HepG2 (cell line): ENCODE data around the gene CUEDC2. TPM values are rescaled to one million over a fixed set of nuclear protein-coding genes. Genes with fewer than 3 reads are reported as not detected.

Experiments used
- ADNP ChIP-seq: sonication (generic); formaldehyde crosslinking; IDR thresholded peaks from 2 replicates; pipeline ENCODE4 v1.4.0; 2020; ENCODE audit warnings: missing genetic modification reagents
- ATF1 ChIP-seq: IDR thresholded peaks from 2 replicates; pipeline ENCODE4 v1.6.1; 2016; ENCODE audit warnings: mild to moderate bottlenecking, control low read depth
- EHMT2 ChIP-seq: fragments of 200-600 bp; sonication (generic); IDR thresholded peaks from 2 replicates; pipeline ENCODE4 v1.7.0; 2017; ENCODE audit warnings: antibody characterized with exemption, low read depth, low read length, borderline replicate concordance
- GATA4 ChIP-seq: sonication (generic); IDR thresholded peaks from 2 replicates; pipeline ENCODE4 v1.6.1; 2016; ENCODE audit warnings: antibody characterized with exemption, low read depth, borderline replicate concordance
- HCFC1 ChIP-seq: fragments of 150-350 bp; IDR thresholded peaks from 2 replicates; pipeline ENCODE4 v1.6.1; 2014; ENCODE audit warnings: low read depth, low read length
- JUND ChIP-seq: sonication (generic); formaldehyde crosslinking; IDR thresholded peaks from 2 replicates; pipeline ENCODE4 v1.8.0; 2022; ENCODE audit warnings: mild to moderate bottlenecking, missing genetic modification reagents
- KLF9 ChIP-seq: IDR thresholded peaks from 2 replicates; pipeline ENCODE4 v1.6.1; 2016; ENCODE audit warnings: low read depth
- RXRA ChIP-seq: sonication (generic); formaldehyde crosslinking; IDR thresholded peaks from 2 replicates; pipeline ENCODE4 v1.5.1; 2020; ENCODE audit warnings: missing genetic modification reagents
- SIN3B ChIP-seq: fragments of 150-350 bp; IDR thresholded peaks from 2 replicates; pipeline ENCODE4 v1.6.1; 2014; ENCODE audit warnings: low read length
- SMAD1 ChIP-seq: sonication (generic); formaldehyde crosslinking; IDR thresholded peaks from 2 replicates; pipeline ENCODE4 v1.4.0; 2020; ENCODE audit warnings: missing genetic modification reagents, low read depth, mild to moderate bottlenecking, borderline replicate concordance
- SP140L ChIP-seq: sonication (generic); formaldehyde crosslinking; IDR thresholded peaks from 2 replicates; pipeline ENCODE4 v1.4.0; 2020; ENCODE audit warnings: missing genetic modification reagents, borderline replicate concordance
- THAP11 ChIP-seq: IDR thresholded peaks from 2 replicates; pipeline ENCODE4 v1.6.1; 2016; ENCODE audit warnings: missing biosample characterization, missing genetic modification reagents
- TMF1 ChIP-seq: sonication (generic); formaldehyde crosslinking; IDR thresholded peaks from 2 replicates; pipeline ENCODE4 v1.8.1; 2022; ENCODE audit warnings: low read depth, missing genetic modification reagents
- YEATS4 ChIP-seq: sonication (generic); formaldehyde crosslinking; IDR thresholded peaks from 2 replicates; pipeline ENCODE4 v1.4.0; 2020; ENCODE audit warnings: missing genetic modification reagents, borderline replicate concordance
- ZBTB1 ChIP-seq: sonication (generic); formaldehyde crosslinking; IDR thresholded peaks from 2 replicates; pipeline ENCODE4 v1.4.0; 2020; ENCODE audit warnings: missing genetic modification reagents, borderline replicate concordance
- ZNF230 ChIP-seq: sonication (generic); formaldehyde crosslinking; IDR thresholded peaks from 2 replicates; pipeline ENCODE4 v1.4.0; 2020; ENCODE audit warnings: mild to moderate bottlenecking, missing genetic modification reagents
- ZSCAN21 ChIP-seq: sonication (generic); formaldehyde crosslinking; IDR thresholded peaks from 2 replicates; pipeline ENCODE4 v1.8.0; 2022; ENCODE audit warnings: mild to moderate bottlenecking, missing genetic modification reagents, moderate library complexity, borderline replicate concordance
- polyA plus RNA-seq, 8 experiments: library from polyadenylated mRNA; depleted of rRNA in 3 of 8; stranded (reverse) in 7 of 8; unstranded in 1 of 8; fragments of >200 nt; fragmentation: Illumina TruSeq in 4 of 8; extraction: Trizol in 4 of 8; gene quantifications; 2 replicates each; pipeline versions ENCODE4 v1.2.1 to v1.2.3, GENCODE V29; 2011 to 2016; ENCODE audit warnings: low read depth in 4 of 8, missing spikeins in 1 of 8, mixed read lengths in 1 of 8; ENCODE audit not compliant: insufficient read depth in 1 of 8
- total RNA-seq, 5 experiments: library from RNA; depleted of rRNA; stranded (reverse); fragments of >200 nt; fragmentation: Illumina TruSeq; extraction: Trizol; gene quantifications; 2 replicates each; pipeline ENCODE4 v1.2.3, GENCODE V29; 2016; ENCODE audit warnings: low read depth in 1 of 5
- TF ChIP-seq, protein P1 (sequence below): sonication (generic); formaldehyde crosslinking; IDR thresholded peaks from 2 replicates; pipeline ENCODE4 v1.4.0; 2020; ENCODE audit warnings: missing genetic modification reagents
- TF ChIP-seq, protein P2 (sequence below): sonication (generic); formaldehyde crosslinking; conservative IDR thresholded peaks from 2 replicates; pipeline ENCODE4 v1.8.0; 2022; ENCODE audit warnings: missing genetic modification reagents
- TF ChIP-seq, protein P3 (sequence below): sonication (generic); formaldehyde crosslinking; IDR thresholded peaks from 2 replicates; pipeline ENCODE4 v1.4.0; 2020; ENCODE audit warnings: missing genetic modification reagents, mild to moderate bottlenecking, borderline replicate concordance
- TF ChIP-seq, protein P4 (sequence below): sonication (generic); formaldehyde crosslinking; IDR thresholded peaks from 2 replicates; pipeline ENCODE4 v1.8.1; 2023; ENCODE audit warnings: mild to moderate bottlenecking, missing genetic modification reagents, borderline replicate concordance
- TF ChIP-seq, protein P5 (sequence below): sonication (generic); formaldehyde crosslinking; conservative IDR thresholded peaks from 2 replicates; pipeline ENCODE4 v1.4.0; 2020; ENCODE audit warnings: missing genetic modification reagents

Gene CUEDC2
- total and polyA plus RNA-seq, 2 of the 13 experiments (the other 11 are each of a cell fraction or from before 2014, with no cell fraction given), result 13.1 to 18.4 TPM

DNA sequence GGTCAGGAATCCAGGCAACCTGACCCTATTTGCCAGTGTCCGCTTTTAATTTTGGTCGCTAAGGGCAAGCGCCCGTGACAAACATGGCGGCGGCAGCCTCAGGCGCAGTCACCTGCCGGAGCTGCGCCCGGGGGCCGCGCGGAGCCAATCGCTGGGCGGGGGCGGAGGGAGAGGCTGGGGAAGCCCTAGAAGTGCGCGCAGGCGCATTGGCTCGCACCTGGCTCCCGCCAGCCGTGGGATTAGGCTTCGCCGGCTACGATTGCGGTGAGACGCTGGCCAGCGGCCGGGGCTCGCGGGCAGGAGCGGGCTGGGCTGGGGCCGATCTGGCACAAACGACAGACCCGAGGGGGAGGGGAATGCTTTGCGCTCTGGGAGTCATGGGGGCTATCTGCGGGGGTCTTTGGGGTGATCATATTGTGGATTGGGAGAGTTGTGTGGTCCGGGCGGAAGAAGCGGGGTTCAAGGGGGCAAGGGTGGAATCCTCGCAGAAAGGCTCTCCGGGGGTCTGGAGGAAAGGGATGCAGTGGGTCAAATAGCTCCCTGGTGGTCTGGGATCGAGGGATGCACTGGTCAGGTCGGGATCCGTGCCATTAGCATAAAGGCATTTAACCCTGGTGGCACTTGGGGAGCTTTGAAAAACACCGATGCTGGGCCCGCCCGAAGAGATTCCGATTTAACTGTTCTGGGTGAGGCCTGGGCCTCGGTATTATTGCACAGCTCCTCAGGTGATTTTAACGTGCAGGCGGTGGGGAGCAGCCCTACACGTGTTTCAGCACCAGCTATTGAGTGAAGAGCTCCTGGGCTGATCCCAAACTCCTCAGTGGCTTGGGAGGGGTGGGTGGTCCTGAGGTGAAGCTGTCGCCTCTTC is 29.0 kb upstream of the CUEDC2 start (continued):
- TF ChIP-seq, protein P1, sequence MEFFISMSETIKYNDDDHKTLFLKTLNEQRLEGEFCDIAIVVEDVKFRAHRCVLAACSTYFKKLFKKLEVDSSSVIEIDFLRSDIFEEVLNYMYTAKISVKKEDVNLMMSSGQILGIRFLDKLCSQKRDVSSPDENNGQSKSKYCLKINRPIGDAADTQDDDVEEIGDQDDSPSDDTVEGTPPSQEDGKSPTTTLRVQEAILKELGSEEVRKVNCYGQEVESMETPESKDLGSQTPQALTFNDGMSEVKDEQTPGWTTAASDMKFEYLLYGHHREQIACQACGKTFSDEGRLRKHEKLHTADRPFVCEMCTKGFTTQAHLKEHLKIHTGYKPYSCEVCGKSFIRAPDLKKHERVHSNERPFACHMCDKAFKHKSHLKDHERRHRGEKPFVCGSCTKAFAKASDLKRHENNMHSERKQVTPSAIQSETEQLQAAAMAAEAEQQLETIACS, result peak; percentile 77
- TF ChIP-seq, protein P2, sequence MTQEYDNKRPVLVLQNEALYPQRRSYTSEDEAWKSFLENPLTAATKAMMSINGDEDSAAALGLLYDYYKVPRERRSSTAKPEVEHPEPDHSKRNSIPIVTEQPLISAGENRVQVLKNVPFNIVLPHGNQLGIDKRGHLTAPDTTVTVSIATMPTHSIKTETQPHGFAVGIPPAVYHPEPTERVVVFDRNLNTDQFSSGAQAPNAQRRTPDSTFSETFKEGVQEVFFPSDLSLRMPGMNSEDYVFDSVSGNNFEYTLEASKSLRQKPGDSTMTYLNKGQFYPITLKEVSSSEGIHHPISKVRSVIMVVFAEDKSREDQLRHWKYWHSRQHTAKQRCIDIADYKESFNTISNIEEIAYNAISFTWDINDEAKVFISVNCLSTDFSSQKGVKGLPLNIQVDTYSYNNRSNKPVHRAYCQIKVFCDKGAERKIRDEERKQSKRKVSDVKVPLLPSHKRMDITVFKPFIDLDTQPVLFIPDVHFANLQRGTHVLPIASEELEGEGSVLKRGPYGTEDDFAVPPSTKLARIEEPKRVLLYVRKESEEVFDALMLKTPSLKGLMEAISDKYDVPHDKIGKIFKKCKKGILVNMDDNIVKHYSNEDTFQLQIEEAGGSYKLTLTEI (CRISPR knock-in tag), result no peak
- TF ChIP-seq, protein P3, sequence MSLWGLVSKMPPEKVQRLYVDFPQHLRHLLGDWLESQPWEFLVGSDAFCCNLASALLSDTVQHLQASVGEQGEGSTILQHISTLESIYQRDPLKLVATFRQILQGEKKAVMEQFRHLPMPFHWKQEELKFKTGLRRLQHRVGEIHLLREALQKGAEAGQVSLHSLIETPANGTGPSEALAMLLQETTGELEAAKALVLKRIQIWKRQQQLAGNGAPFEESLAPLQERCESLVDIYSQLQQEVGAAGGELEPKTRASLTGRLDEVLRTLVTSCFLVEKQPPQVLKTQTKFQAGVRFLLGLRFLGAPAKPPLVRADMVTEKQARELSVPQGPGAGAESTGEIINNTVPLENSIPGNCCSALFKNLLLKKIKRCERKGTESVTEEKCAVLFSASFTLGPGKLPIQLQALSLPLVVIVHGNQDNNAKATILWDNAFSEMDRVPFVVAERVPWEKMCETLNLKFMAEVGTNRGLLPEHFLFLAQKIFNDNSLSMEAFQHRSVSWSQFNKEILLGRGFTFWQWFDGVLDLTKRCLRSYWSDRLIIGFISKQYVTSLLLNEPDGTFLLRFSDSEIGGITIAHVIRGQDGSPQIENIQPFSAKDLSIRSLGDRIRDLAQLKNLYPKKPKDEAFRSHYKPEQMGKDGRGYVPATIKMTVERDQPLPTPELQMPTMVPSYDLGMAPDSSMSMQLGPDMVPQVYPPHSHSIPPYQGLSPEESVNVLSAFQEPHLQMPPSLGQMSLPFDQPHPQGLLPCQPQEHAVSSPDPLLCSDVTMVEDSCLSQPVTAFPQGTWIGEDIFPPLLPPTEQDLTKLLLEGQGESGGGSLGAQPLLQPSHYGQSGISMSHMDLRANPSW, result no peak
- TF ChIP-seq GATA4 (no peak), SMAD1 (CRISPR knock-in tag) (no peak; the same call in 1 of the 2 replicates), ATF1 (CRISPR knock-in tag) (peak; percentile 59; the same call in 1 of the 2 replicates), SIN3B (no peak), TMF1 (CRISPR knock-in tag) (no peak), RXRA (CRISPR knock-in tag) (no peak), KLF9 (CRISPR knock-in tag) (no peak), ADNP (CRISPR knock-in tag) (no peak), ZSCAN21 (CRISPR knock-in tag) (no peak), JUND (CRISPR knock-in tag) (no peak), ZNF230 (CRISPR knock-in tag) (no peak), ZBTB1 (CRISPR knock-in tag) (no peak), HCFC1 (peak; percentile 79), EHMT2 (no peak), THAP11 (CRISPR knock-in tag) (peak; percentile 88), SP140L (CRISPR knock-in tag) (no peak), YEATS4 (CRISPR knock-in tag) (0 out of 2 replicates have a peak, but pooled peaks have one; percentile 16)
- TF ChIP-seq, protein P4, sequence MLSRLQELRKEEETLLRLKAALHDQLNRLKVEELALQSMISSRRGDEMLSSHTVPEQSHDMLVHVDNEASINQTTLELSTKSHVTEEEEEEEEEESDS (CRISPR knock-in tag), result no peak
- TF ChIP-seq, protein P5, sequence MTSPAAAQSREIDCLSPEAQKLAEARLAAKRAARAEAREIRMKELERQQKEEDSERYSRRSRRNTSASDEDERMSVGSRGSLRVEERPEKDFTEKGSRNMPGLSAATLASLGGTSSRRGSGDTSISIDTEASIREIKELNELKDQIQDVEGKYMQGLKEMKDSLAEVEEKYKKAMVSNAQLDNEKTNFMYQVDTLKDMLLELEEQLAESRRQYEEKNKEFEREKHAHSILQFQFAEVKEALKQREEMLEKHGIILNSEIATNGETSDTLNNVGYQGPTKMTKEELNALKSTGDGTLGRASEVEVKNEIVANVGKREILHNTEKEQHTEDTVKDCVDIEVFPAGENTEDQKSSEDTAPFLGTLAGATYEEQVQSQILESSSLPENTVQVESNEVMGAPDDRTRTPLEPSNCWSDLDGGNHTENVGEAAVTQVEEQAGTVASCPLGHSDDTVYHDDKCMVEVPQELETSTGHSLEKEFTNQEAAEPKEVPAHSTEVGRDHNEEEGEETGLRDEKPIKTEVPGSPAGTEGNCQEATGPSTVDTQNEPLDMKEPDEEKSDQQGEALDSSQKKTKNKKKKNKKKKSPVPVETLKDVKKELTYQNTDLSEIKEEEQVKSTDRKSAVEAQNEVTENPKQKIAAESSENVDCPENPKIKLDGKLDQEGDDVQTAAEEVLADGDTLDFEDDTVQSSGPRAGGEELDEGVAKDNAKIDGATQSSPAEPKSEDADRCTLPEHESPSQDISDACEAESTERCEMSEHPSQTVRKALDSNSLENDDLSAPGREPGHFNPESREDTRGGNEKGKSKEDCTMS (CRISPR knock-in tag), result no peak
